K562 (cell line): ENCODE results near the gene NAP1L1. TPM values are rescaled to one million over a fixed set of nuclear protein-coding genes. Genes with fewer than 3 reads are reported as not detected.

Experiments
- C11orf30 ChIP-seq: fragments of 450-650 bp; IDR thresholded peaks from 2 replicates; pipeline ENCODE4 v1.6.1; 2016; ENCODE audit warnings: low read depth, mild to moderate bottlenecking
- CREBBP ChIP-seq: IDR thresholded peaks from one replicate; pipeline ENCODE4 v1.6.1; 2012; ENCODE audit warnings: low read depth, mild to moderate bottlenecking, control low read depth, inconsistent platforms, low read length
- RBM22 ChIP-seq: fragments of 200-400 bp; formaldehyde crosslinking; IDR thresholded peaks from 2 replicates; pipeline ENCODE4 v1.6.1; 2018; ENCODE audit warnings: low read length, low read depth; ENCODE audit not compliant: poor library complexity, severe bottlenecking
- SMARCC2 ChIP-seq: fragments of 450-650 bp; IDR thresholded peaks from 2 replicates; pipeline ENCODE4 v1.6.1; 2017; ENCODE audit warnings: antibody characterized with exemption, moderate library complexity, mild to moderate bottlenecking, low read depth
- TAF15 ChIP-seq: fragments of 200-400 bp; formaldehyde crosslinking; IDR thresholded peaks from 2 replicates; pipeline ENCODE4 v1.6.1; 2017; ENCODE audit warnings: mild to moderate bottlenecking, low read depth, low read length, moderate library complexity
- ZBTB2 ChIP-seq: fragments of 450-650 bp; IDR thresholded peaks from 2 replicates; pipeline ENCODE4 v1.6.1; 2016; ENCODE audit warnings: antibody characterized with exemption
- ZNF407 ChIP-seq: fragments of 450-650 bp; IDR thresholded peaks from 2 replicates; pipeline ENCODE4 v1.6.1; 2016; ENCODE audit warnings: low read depth
- ZNF695 ChIP-seq: fragments of 450-650 bp; formaldehyde crosslinking; IDR thresholded peaks from 2 replicates; pipeline ENCODE4 v1.4.0; 2020; ENCODE audit warnings: mild to moderate bottlenecking, moderate library complexity
- polyA plus RNA-seq, 8 experiments: library from polyadenylated mRNA; depleted of rRNA in 4 of 8; stranded (reverse) in 5 of 8; unstranded in 3 of 8; fragments of >200 nt; fragmentation: Nextera tagmentation in 2 of 8; fragmentation: Illumina TruSeq in 1 of 8; extraction: Ambion mirVana in 2 of 8; extraction: Trizol in 1 of 8; gene quantifications; 2 replicates each; pipeline versions ENCODE4 v1.2.1 to v1.2.3, GENCODE V29; 2011 to 2014; ENCODE audit warnings: inconsistent platforms in 1 of 8, missing spikeins in 1 of 8
- total RNA-seq, 7 experiments: library from RNA; depleted of rRNA in 6 of 7; stranded (reverse); fragments of >200 nt in 6 of 7; fragmentation: Illumina TruSeq in 2 of 7; extraction: Trizol in 2 of 7; gene quantifications; 2 replicates each; pipeline versions ENCODE4 v1.2.1 to v1.2.3, GENCODE V29; 2011 to 2021; ENCODE audit warnings: low replicate concordance in 1 of 7

Gene NAP1L1
- total and polyA plus RNA-seq, 9 of the 15 experiments (the other 6 are each of a cell fraction or from before 2014, with no cell fraction given) = 287 to 747 (median 450) TPM

GRCh38 chr12:76117067-76117691 lies 32.7 kb upstream of the NAP1L1 start (continued):
- TF ChIP-seq ZNF407 (no peak), RBM22 (no peak), CREBBP (no peak), C11orf30 (no peak), ZBTB2 (no peak), SMARCC2 (no peak), TAF15 (no peak), ZNF695 (CRISPR knock-in tag) (no peak)
